ENCODE results near the gene TMEM178B. TPM values are rescaled to one million over a fixed set of nuclear protein-coding genes. Genes with fewer than 3 reads are reported as not detected.
"Not testable (repeated sequence)": the region's sequence is repeated elsewhere in the genome, so short reads cannot be mapped to it uniquely, and the experiment has no call there.

The TMEM178B gene
- polyA plus RNA-seq, 1 donor (not counting 4 experiments of a cell fraction or from before 2014, with no cell fraction given), result not detected

DNA sequence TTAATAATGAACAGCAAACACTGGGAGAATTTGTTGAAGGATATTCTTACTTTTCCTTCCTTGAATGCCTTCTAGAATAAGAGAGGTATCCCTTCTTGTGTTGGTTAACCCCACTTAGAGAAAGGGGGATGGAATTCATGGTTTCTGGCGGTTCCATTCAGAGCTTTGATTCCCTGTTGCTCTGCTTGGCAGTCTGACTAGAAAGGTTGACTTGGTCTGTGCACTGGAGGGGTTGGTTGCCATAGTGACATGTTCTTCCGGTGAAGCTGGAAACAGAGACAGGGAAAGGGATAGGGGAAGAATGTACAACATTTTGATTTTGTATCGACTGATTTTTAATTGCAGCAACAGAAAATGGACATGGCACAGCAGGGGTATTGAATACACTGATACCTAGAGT is 2.5 kb downstream of the TMEM178B start:
- Histone ChIP-seq H3K9me3 (ENCODE audit: control insufficient read depth, low read depth, low read length) (no peaks in the 10 kb centered on the region), H3K27ac (ENCODE audit: control insufficient read depth, insufficient read depth, low read length) (no peak overlapping the region), H3K4me3 (ENCODE audit: control insufficient read depth in 2 of 3, extremely low read depth in 1 of 3, insufficient read depth in 2 of 3, low read depth in 1 of 3, low read length in 3 of 3) (no peak overlapping the region), H2AFZ (ENCODE audit: control insufficient read depth, low read length) (no peak overlapping the region), H4K20me1 (ENCODE audit: control insufficient read depth, extremely low read depth, insufficient read depth, low read length) (no peaks in the 10 kb centered on the region), H3K9ac (ENCODE audit: control insufficient read depth, extremely low read depth, insufficient read depth, low read length) (no peak overlapping the region), H3K27me3 (ENCODE audit: control insufficient read depth, extremely low read depth, insufficient read depth, low read length) (peaks cover 44% of the 10 kb centered on the region), H3K79me2 (ENCODE audit: control insufficient read depth, insufficient read depth, low read length) (no peaks in the 10 kb centered on the region), H3K9me1 (ENCODE audit: control insufficient read depth, extremely low read depth, insufficient read depth, low read length) (no peaks in the 10 kb centered on the region), H3K4me2 (ENCODE audit: control insufficient read depth, extremely low read depth, insufficient read depth, low read depth, low read length) (no peak overlapping the region), H3K4me1 (ENCODE audit: control insufficient read depth, extremely low read depth, insufficient read depth, low read length) (peaks cover 11% of the 10 kb centered on the region), H3K36me3 (ENCODE audit: control insufficient read depth in 2 of 2, extremely low read depth in 1 of 2, insufficient read depth in 2 of 2, low read length in 2 of 2) (no peaks in the 10 kb centered on the region)
- TF ChIP-seq, protein P1, sequence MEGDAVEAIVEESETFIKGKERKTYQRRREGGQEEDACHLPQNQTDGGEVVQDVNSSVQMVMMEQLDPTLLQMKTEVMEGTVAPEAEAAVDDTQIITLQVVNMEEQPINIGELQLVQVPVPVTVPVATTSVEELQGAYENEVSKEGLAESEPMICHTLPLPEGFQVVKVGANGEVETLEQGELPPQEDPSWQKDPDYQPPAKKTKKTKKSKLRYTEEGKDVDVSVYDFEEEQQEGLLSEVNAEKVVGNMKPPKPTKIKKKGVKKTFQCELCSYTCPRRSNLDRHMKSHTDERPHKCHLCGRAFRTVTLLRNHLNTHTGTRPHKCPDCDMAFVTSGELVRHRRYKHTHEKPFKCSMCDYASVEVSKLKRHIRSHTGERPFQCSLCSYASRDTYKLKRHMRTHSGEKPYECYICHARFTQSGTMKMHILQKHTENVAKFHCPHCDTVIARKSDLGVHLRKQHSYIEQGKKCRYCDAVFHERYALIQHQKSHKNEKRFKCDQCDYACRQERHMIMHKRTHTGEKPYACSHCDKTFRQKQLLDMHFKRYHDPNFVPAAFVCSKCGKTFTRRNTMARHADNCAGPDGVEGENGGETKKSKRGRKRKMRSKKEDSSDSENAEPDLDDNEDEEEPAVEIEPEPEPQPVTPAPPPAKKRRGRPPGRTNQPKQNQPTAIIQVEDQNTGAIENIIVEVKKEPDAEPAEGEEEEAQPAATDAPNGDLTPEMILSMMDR (optimal IDR thresholded peaks at IDR 0.05 in 1 of 3, IDR thresholded peaks at IDR 0.05 in 1 of 3, conservative IDR thresholded peaks at IDR 0.05 in 1 of 3; ENCODE audit: extremely low read depth in 1 of 3, insufficient read depth in 2 of 3, low read length in 3 of 3), result no peak
- TF ChIP-seq EZH2 (IDR thresholded peaks at IDR 0.05; ENCODE audit: low read length), result no peak
- no peak for FAIRE-seq
- DNase-seq (ENCODE audit: low read depth, low spot score), result no peak
- dilution Hi-C loops (cut with MboI; ENCODE audit: extremely low pct_ligation_motif_present, low sequenced_read_pairs), result no loop called here

DNA sequence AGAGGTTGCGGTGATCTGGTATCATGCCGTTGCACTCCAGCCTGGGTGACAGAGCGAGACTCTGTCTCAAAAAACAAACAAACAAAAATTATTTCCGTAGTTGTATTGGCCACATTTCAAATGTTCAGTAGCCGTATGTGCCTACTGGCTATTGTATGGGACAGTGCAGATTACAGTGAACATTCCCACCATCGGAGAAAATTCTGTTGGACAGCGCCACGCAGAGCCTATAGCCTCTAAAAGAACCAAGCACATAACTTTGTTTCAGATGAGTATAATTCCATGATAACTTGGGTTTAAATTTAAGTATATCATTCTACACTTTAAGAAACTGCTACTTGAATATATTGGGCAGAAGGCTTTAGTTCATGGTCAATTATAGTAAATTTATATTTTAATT is 5.4 kb downstream of the TMEM178B start:
- FAIRE-seq (no peak), DNase-seq (ENCODE audit: low read depth, low spot score) (no peak)
- no peak overlapping the region for H3K4me2 ChIP-seq (ENCODE audit: control insufficient read depth, extremely low read depth, insufficient read depth, low read depth, low read length)
- TF ChIP-seq EZH2 (IDR thresholded peaks at IDR 0.05; ENCODE audit: low read length), result no peak
- TF ChIP-seq, protein P1 (optimal IDR thresholded peaks at IDR 0.05 in 1 of 3, IDR thresholded peaks at IDR 0.05 in 1 of 3, conservative IDR thresholded peaks at IDR 0.05 in 1 of 3; ENCODE audit: extremely low read depth in 1 of 3, insufficient read depth in 2 of 3, low read length in 3 of 3), result no peak
- no peaks in the 10 kb centered on the region for H3K79me2 ChIP-seq (ENCODE audit: control insufficient read depth, insufficient read depth, low read length)
- dilution Hi-C loops (cut with MboI; ENCODE audit: extremely low pct_ligation_motif_present, low sequenced_read_pairs), result no loop called here
- no peaks in the 10 kb centered on the region for H3K9me3 ChIP-seq (ENCODE audit: control insufficient read depth, low read depth, low read length)
- H3K9me1 ChIP-seq (ENCODE audit: control insufficient read depth, extremely low read depth, insufficient read depth, low read length), result no peaks in the 10 kb centered on the region
- no peak overlapping the region for H3K4me3 ChIP-seq (ENCODE audit: control insufficient read depth in 2 of 3, extremely low read depth in 1 of 3, insufficient read depth in 2 of 3, low read depth in 1 of 3, low read length in 3 of 3)
- no peak overlapping the region for H3K27ac ChIP-seq (ENCODE audit: control insufficient read depth, insufficient read depth, low read length)
- no peak overlapping the region for H2AFZ ChIP-seq (ENCODE audit: control insufficient read depth, low read length)
- H3K9ac ChIP-seq (ENCODE audit: control insufficient read depth, extremely low read depth, insufficient read depth, low read length), result no peak overlapping the region
- peaks cover 16% of the 10 kb centered on the region for H3K27me3 ChIP-seq (ENCODE audit: control insufficient read depth, extremely low read depth, insufficient read depth, low read length)
- H3K36me3 ChIP-seq (ENCODE audit: control insufficient read depth in 2 of 2, extremely low read depth in 1 of 2, insufficient read depth in 2 of 2, low read length in 2 of 2), result no peaks in the 10 kb centered on the region
- peaks cover 1% of the 10 kb centered on the region for H3K4me1 ChIP-seq (ENCODE audit: control insufficient read depth, extremely low read depth, insufficient read depth, low read length)
- no peaks in the 10 kb centered on the region for H4K20me1 ChIP-seq (ENCODE audit: control insufficient read depth, extremely low read depth, insufficient read depth, low read length)

- H3K4me3 ChIP-seq (ENCODE audit: control insufficient read depth in 2 of 3, extremely low read depth in 1 of 3, insufficient read depth in 2 of 3, low read depth in 1 of 3, low read length in 3 of 3); dilution Hi-C loops (cut with MboI; ENCODE audit: extremely low pct_ligation_motif_present, low sequenced_read_pairs); H4K20me1 ChIP-seq (ENCODE audit: control insufficient read depth, extremely low read depth, insufficient read depth, low read length); H3K4me2 ChIP-seq (ENCODE audit: control insufficient read depth, extremely low read depth, insufficient read depth, low read depth, low read length); FAIRE-seq; H3K36me3 ChIP-seq (ENCODE audit: control insufficient read depth in 2 of 2, extremely low read depth in 1 of 2, insufficient read depth in 2 of 2, low read length in 2 of 2); H3K9ac ChIP-seq (ENCODE audit: control insufficient read depth, extremely low read depth, insufficient read depth, low read length); H2AFZ ChIP-seq (ENCODE audit: control insufficient read depth, low read length); H3K79me2 ChIP-seq (ENCODE audit: control insufficient read depth, insufficient read depth, low read length); H3K4me1 ChIP-seq (ENCODE audit: control insufficient read depth, extremely low read depth, insufficient read depth, low read length); H3K9me3 ChIP-seq (ENCODE audit: control insufficient read depth, low read depth, low read length); DNase-seq (ENCODE audit: low read depth, low spot score); H3K27me3 ChIP-seq (ENCODE audit: control insufficient read depth, extremely low read depth, insufficient read depth, low read length); H3K27ac ChIP-seq (ENCODE audit: control insufficient read depth, insufficient read depth, low read length); H3K9me1 ChIP-seq (ENCODE audit: control insufficient read depth, extremely low read depth, insufficient read depth, low read length): not testable (repeated sequence)
These were observed 15.6 kb downstream of the TMEM178B start for GRCh38 chr7:141089490-141089889.
